ENCODE data around the gene NPFFR1. TPM values are rescaled to one million over a fixed set of nuclear protein-coding genes. Genes with fewer than 3 reads are reported as not detected.

The NPFFR1 gene
- total RNA-seq, 1 donor from 2014 or later, result not detected

- peaks cover 9% of the 10 kb centered on the region for H3K4me1 ChIP-seq
- Mint-ChIP-seq H3K27ac (no peak overlapping the region), H3K4me1 (peaks cover 12% of the 10 kb centered on the region)
Measured at GRCh38 chr10:70323697-70324338, 40.0 kb upstream of the NPFFR1 start.

GRCh38 chr10:70323138-70323696, 39.4 kb upstream of the NPFFR1 start:
- Histone ChIP-seq H3K4me3 (no peak overlapping the region), H3K9ac (no peak overlapping the region), H3K36me3 (no peaks in the 10 kb centered on the region), H3K4me2 (no peak overlapping the region), H3F3A (ENCODE audit: low read depth) (no peaks in the 10 kb centered on the region), H3K79me2 (ENCODE audit: low read depth) (no peaks in the 10 kb centered on the region), H2AFZ (replicated peaks) (no peak overlapping the region), H4K20me1 (ENCODE audit: low read depth) (peaks cover 19% of the 10 kb centered on the region), H3K27ac (no peak overlapping the region), H3K9me3 (ENCODE audit: low read depth) (no peaks in the 10 kb centered on the region), H3K27me3 (no peaks in the 10 kb centered on the region), H3K4me1 (peaks cover 9% of the 10 kb centered on the region)
- Mint-ChIP-seq H3K27me3 (ENCODE audit: insufficient read depth, low read depth) (peaks cover 8% of the 10 kb centered on the region), H3K9me3 (no peaks in the 10 kb centered on the region), H3K36me3 (peaks cover 6% of the 10 kb centered on the region), H3K4me1 (peaks cover 12% of the 10 kb centered on the region), H3K4me3 (no peak overlapping the region), H3K27ac (peak overlapping the region; percentile 80)
- no peak for TF ChIP-seq CTCF (IDR thresholded peaks at IDR 0.05)
- no peak for TF ChIP-seq EZH2phosphoT487 (IDR thresholded peaks at IDR 0.05)
- no peak for TF ChIP-seq EZH2 (IDR thresholded peaks at IDR 0.05)
- no peak for DNase-seq (ENCODE audit: low spot score)

More at GRCh38 chr10:70323697-70324338, 40.0 kb upstream of the NPFFR1 start:
- no peaks in the 10 kb centered on the region for H3K9me3 ChIP-seq (ENCODE audit: low read depth)
- H3K9me3 Mint-ChIP-seq, result no peaks in the 10 kb centered on the region
- no peak overlapping the region for H3K4me3 ChIP-seq
- no peaks in the 10 kb centered on the region for H3K36me3 ChIP-seq
- H4K20me1 ChIP-seq (ENCODE audit: low read depth), result peaks cover 19% of the 10 kb centered on the region
- TF ChIP-seq CTCF (IDR thresholded peaks at IDR 0.05), result no peak
- no peaks in the 10 kb centered on the region for H3K79me2 ChIP-seq (ENCODE audit: low read depth)
- H3K27me3 ChIP-seq, result no peaks in the 10 kb centered on the region
- peak; percentile 30 for DNase-seq (ENCODE audit: low spot score)
- H3K27ac ChIP-seq, result no peak overlapping the region
- no peak overlapping the region for H3K4me2 ChIP-seq
- no peak overlapping the region for H3K4me3 Mint-ChIP-seq
- H2AFZ ChIP-seq (replicated peaks), result no peak overlapping the region
- no peak overlapping the region for H3K9ac ChIP-seq
- H3F3A ChIP-seq (ENCODE audit: low read depth), result no peaks in the 10 kb centered on the region
- H3K36me3 Mint-ChIP-seq, result peaks cover 6% of the 10 kb centered on the region
- H3K27me3 Mint-ChIP-seq (ENCODE audit: insufficient read depth, low read depth), result peaks cover 8% of the 10 kb centered on the region

GRCh38 chr10:70321897-70322890, 38.4 kb upstream of the NPFFR1 start:
- peaks cover 9% of the 10 kb centered on the region for H3K4me1 ChIP-seq

More at GRCh38 chr10:70321897-70322890, 38.4 kb upstream of the NPFFR1 start:
- Histone ChIP-seq H3F3A (ENCODE audit: low read depth) (no peaks in the 10 kb centered on the region), H4K20me1 (ENCODE audit: low read depth) (peaks cover 20% of the 10 kb centered on the region), H3K9me3 (ENCODE audit: low read depth) (no peaks in the 10 kb centered on the region), H2AFZ (replicated peaks) (no peak overlapping the region), H3K79me2 (ENCODE audit: low read depth) (no peaks in the 10 kb centered on the region), H3K27ac (no peak overlapping the region), H3K9ac (no peak overlapping the region), H3K36me3 (no peaks in the 10 kb centered on the region), H3K4me3 (no peak overlapping the region), H3K27me3 (no peaks in the 10 kb centered on the region), H3K4me2 (no peak overlapping the region)
- Mint-ChIP-seq H3K4me1 (peaks cover 12% of the 10 kb centered on the region), H3K9me3 (no peaks in the 10 kb centered on the region), H3K4me3 (no peak overlapping the region), H3K27me3 (ENCODE audit: insufficient read depth, low read depth) (peaks cover 4% of the 10 kb centered on the region), H3K27ac (peak overlapping the region; percentile 42), H3K36me3 (peaks cover 6% of the 10 kb centered on the region)
- TF ChIP-seq EZH2phosphoT487 (IDR thresholded peaks at IDR 0.05) (no peak), EZH2 (IDR thresholded peaks at IDR 0.05) (no peak), CTCF (IDR thresholded peaks at IDR 0.05) (no peak)
- DNase-seq (ENCODE audit: low spot score), result no peak

Measured in neural progenitor cell (in vitro differentiated cells).